NCI-H1092 (cell line): ENCODE results near the gene MLC1.

ENCODE experiments used
- DNase-seq: peaks from one replicate; lab custom pipeline; 2025; lab: John Stamatoyannopoulos, UW

The MLC1 gene

GRCh38 chr22:50016308-50016987 is 68.8 kb downstream of the MLC1 start:
- DNase-seq: no peak

DNA sequence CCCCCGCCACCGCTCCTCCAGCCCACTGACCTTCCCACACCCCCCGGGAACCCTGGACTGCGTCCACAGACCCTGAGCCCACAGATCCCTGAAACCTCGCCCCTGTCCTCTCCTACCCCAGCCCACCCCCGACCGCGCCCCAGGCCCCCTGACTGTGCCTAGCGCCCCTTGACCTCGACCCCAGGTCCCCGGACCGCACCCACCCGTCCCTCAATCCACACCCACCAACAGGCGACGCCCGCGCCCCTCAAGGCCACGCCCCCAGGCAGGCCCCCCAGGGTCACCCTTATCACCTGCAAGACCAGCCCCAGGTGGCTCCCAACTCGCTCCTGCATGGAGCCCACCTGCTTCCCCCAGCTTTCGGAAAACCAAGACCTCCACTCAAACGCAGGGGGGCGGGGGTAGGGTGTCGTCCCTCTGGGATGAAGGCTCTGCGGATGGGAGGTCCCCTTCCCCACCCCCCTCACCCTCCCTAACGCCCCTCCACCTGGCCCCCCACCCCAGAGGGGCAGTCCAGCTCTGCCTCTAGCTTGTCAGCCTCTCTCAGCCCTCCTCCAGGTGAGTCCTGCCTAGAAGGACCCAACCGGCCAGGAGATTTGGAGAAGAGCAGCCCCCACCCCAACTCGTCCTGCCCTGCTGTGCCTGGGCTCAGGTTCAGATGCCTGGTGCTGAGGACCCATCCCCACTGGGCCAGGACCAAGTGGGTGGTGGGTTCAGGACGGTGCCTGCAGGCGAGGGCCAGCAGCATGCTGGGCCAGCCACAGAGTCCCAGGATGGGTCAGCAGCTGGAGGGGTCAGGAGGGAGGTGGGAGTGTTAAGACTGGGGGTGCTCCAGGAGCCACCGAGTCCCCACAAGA is 69.5 kb downstream of the MLC1 start:
- DNase-seq: no peak

DNA sequence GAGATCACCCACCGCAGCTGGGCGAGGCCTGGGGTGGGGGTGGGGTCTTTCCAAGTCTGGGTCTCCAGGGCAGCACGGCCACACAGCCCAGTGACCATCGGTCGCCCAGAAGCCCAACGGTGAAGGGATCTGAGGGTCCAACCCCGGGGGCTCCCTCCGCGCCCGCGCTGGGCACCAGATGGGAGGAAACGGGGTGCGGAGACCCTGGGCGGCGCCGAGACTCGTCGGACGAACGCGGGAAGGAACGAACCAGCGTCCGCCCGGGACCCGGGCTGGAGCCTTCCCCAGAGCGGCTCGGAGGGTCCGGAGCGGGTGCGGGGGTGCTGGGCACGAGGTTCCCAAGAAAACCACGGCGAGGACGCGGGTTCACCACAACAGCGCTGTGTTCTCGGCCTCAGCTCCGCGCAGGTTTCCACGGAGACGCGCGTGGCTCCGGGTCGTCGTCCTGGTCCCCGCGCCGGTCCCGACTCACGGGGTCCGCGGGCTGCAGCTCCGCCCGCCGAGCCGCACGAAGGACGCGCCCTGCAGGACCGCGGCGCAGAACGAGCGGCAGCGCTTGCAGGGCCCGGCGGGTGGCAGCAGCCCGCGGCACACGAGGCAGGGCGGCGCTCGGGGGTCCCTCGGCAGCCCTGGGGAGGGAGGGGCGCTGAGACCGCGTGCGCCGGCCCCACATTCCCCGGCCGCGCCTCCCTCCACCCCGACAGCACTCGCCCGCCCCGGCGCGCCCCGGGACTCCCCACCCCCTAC is 70.4 kb downstream of the MLC1 start:
- DNase-seq: no peak

- DNase-seq: no peak
These were observed 71.1 kb downstream of the MLC1 start for GRCh38 chr22:50014053-50014501.

- no peak for DNase-seq
These were observed 72.7 kb downstream of the MLC1 start, which contains the start of gene IL17REL for GRCh38 chr22:50012211-50013181. Gene IL17REL, minus strand, starts transcription at chr22:50012765. Its CDS starts 119 bp downstream, at chr22:50012646.

- DNase-seq: no peak
These were observed 73.6 kb downstream of the MLC1 start for GRCh38 chr22:50011447-50012210.

- no peak for DNase-seq
These were observed 74.4 kb downstream of the MLC1 start for GRCh38 chr22:50010676-50011446.

- DNase-seq: no peak
These were observed 75.2 kb downstream of the MLC1 start for GRCh38 chr22:50009765-50010675.
